ENCODE results near the gene MAPKAPK2.

MAPKAPK2 gene

DNA sequence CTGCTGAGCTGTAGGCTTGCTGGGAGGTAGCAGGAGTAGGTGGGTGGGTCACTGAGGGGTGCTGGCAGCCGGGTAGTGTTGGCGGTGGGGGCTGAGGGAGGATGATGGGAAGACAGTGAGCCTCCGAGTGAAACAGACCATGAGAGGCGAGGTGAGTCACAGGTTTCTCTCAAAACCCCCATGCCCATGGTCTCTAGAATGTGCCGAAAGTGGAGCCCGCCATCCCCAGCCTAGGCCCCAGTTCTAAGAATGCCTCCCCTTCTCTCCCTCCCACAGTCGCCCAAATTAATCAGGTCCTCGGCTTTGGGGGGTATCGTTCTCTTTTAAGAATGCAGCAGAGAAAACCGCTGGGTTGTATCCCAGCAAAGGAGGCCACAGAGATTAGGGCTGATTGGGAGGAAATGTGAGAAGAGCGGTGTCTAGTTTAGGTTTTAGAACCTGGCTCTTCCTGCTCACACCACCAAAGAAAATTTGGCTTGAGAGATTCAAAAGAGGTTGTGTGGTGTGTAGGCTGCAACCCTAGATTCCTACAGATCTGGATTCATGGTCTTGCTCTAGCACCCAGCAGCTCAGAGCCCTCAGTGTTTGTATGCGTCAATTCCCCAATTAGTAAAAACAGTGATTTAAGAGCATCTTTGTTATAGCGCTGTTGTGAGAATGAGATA lies 58.1 kb downstream of the MAPKAPK2 start:
- TF ChIP-seq TEAD4 (IDR thresholded peaks at IDR 0.05) (no peak), CREB1 (IDR thresholded peaks at IDR 0.05; ENCODE audit: low read depth) (no peak), YY1 (IDR thresholded peaks at IDR 0.05; ENCODE audit: low read depth) (no peak), EP300 (IDR thresholded peaks at IDR 0.05; ENCODE audit: borderline replicate concordance) (no peak), NFIC (IDR thresholded peaks at IDR 0.05) (no peak), CEBPB (IDR thresholded peaks at IDR 0.05) (no peak), REST (IDR thresholded peaks at IDR 0.05; ENCODE audit: low read depth) (no peak), RAD21 (IDR thresholded peaks at IDR 0.05; ENCODE audit: low read depth) (no peak), TAF1 (IDR thresholded peaks at IDR 0.05; ENCODE audit: low read depth) (no peak), ZBTB7A (IDR thresholded peaks at IDR 0.05; ENCODE audit: low read depth) (no peak), TCF12 (IDR thresholded peaks at IDR 0.05; ENCODE audit: low read depth) (no peak), FOXM1 (IDR thresholded peaks at IDR 0.05; ENCODE audit: borderline replicate concordance, low read depth) (no peak), EGR1 (IDR thresholded peaks at IDR 0.05) (no peak)
- TF ChIP-seq, protein P1, sequence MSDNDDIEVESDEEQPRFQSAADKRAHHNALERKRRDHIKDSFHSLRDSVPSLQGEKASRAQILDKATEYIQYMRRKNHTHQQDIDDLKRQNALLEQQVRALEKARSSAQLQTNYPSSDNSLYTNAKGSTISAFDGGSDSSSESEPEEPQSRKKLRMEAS (IDR thresholded peaks at IDR 0.05): no peak
- TF ChIP-seq, protein P2, sequence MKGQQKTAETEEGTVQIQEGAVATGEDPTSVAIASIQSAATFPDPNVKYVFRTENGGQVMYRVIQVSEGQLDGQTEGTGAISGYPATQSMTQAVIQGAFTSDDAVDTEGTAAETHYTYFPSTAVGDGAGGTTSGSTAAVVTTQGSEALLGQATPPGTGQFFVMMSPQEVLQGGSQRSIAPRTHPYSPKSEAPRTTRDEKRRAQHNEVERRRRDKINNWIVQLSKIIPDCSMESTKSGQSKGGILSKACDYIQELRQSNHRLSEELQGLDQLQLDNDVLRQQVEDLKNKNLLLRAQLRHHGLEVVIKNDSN (IDR thresholded peaks at IDR 0.05): no peak

DNA sequence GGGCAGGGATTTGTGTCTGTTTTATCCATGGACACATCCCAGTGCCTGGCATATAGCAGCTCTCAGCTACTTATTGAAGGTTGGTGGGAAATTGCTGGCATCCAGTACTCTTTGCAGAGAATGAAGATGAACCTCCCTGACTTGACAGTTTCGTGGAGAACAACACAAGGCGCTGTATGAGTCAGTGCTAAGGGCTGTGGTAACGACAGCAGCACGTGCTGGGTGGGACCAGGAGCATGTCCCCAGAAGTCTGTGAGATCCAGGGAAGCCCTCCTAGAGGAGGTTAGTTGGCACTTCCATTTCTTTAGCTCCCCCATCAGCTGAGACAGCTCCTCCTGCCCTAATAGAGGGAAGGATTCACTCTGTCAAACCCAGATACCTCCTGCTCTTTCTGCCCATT lies 60.0 kb downstream of the MAPKAPK2 start:
- TF ChIP-seq, protein P2 (IDR thresholded peaks at IDR 0.05): no peak
- TF ChIP-seq EGR1 (IDR thresholded peaks at IDR 0.05) (no peak), TEAD4 (IDR thresholded peaks at IDR 0.05) (no peak), TAF1 (IDR thresholded peaks at IDR 0.05; ENCODE audit: low read depth) (no peak), EP300 (IDR thresholded peaks at IDR 0.05; ENCODE audit: borderline replicate concordance) (no peak), CEBPB (IDR thresholded peaks at IDR 0.05) (no peak), ZBTB7A (IDR thresholded peaks at IDR 0.05; ENCODE audit: low read depth) (no peak), FOXM1 (IDR thresholded peaks at IDR 0.05; ENCODE audit: borderline replicate concordance, low read depth) (no peak), CREB1 (IDR thresholded peaks at IDR 0.05; ENCODE audit: low read depth) (no peak), YY1 (IDR thresholded peaks at IDR 0.05; ENCODE audit: low read depth) (no peak), RAD21 (IDR thresholded peaks at IDR 0.05; ENCODE audit: low read depth) (no peak), NFIC (IDR thresholded peaks at IDR 0.05) (no peak), TCF12 (IDR thresholded peaks at IDR 0.05; ENCODE audit: low read depth) (no peak), REST (IDR thresholded peaks at IDR 0.05; ENCODE audit: low read depth) (no peak)
- TF ChIP-seq, protein P1 (IDR thresholded peaks at IDR 0.05): no peak

DNA sequence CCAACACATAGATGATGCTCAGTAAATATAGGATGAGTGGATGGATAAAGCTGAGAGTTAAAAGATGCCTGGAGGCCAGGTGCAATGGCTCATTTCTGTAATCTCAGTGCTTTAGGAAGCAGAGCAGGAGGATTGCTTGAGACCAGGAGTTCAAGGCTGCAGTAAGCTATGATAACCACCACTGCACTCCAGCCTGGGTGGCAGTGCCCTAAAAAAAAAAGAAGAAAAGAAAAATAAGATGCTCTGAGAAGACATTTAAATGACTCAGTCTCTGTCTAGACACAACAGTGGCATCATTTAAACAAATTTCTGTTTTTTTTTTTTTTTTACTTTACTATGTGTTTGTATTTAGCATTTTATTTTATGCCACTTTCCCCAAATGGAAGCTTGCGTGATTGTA lies 60.6 kb downstream of the MAPKAPK2 start:
- TF ChIP-seq TAF1 (IDR thresholded peaks at IDR 0.05; ENCODE audit: low read depth) (no peak), EP300 (IDR thresholded peaks at IDR 0.05; ENCODE audit: borderline replicate concordance) (no peak), YY1 (IDR thresholded peaks at IDR 0.05; ENCODE audit: low read depth) (no peak), RAD21 (IDR thresholded peaks at IDR 0.05; ENCODE audit: low read depth) (no peak), TCF12 (IDR thresholded peaks at IDR 0.05; ENCODE audit: low read depth) (no peak), NFIC (IDR thresholded peaks at IDR 0.05) (no peak), TEAD4 (IDR thresholded peaks at IDR 0.05) (no peak), EGR1 (IDR thresholded peaks at IDR 0.05) (no peak)
- TF ChIP-seq, protein P2 (IDR thresholded peaks at IDR 0.05): no peak

DNA sequence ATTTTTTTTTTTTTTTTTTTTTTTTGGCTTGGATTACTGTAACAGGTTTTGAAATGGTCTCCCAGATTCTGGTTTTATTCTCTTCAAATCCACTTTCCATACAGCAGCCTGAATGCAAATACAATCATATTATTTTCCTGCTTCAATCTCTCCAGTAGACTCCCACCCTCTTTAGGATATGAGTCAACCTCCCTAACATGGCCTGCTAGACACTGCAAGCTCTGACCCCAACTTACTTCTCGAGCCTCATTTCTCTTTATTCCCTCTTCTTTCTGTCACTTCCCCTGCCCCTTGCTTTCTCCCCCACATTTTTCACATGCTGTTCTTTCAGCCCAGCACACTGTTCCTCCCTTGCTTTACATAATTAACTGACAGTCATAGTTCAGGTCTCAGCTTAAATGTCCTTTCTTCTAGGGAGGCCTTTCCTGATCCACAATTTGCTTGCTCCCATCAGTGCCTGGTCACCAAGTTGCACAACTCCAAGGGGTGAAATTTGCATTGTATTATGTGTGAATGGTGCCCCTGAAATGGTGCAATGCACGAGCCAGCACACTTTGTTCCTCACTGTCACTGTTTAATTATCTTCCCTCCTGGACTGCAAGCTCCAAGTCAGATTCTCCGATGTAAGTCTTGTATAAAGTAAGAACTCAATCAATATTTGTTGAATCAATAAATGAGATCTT lies 63.8 kb downstream of the MAPKAPK2 start:
- TF ChIP-seq ZBTB7A (IDR thresholded peaks at IDR 0.05; ENCODE audit: low read depth) (no peak), CEBPB (IDR thresholded peaks at IDR 0.05) (no peak), TAF1 (IDR thresholded peaks at IDR 0.05; ENCODE audit: low read depth) (no peak), REST (IDR thresholded peaks at IDR 0.05; ENCODE audit: low read depth) (no peak), TCF12 (IDR thresholded peaks at IDR 0.05; ENCODE audit: low read depth) (no peak), RAD21 (IDR thresholded peaks at IDR 0.05; ENCODE audit: low read depth) (no peak)
- TF ChIP-seq, protein P1 (IDR thresholded peaks at IDR 0.05): no peak
